OCI-LY7 (cell line): ENCODE measurements around the gene SKA1.

Experiments
- CTCF ChIP-seq: fragments of 200-600 bp; sonication (generic); conservative IDR thresholded peaks from 2 replicates; pipeline ENCODE4 v1.5.1; 2014; ENCODE audit warnings: mild to moderate bottlenecking, antibody characterized with exemption, low read length, moderate library complexity, mixed read lengths
- EZH2phosphoT487 ChIP-seq: fragments of 200-600 bp; sonication (generic); IDR thresholded peaks from 2 replicates; pipeline ENCODE4 v1.6.1; 2018; ENCODE audit warnings: low read depth, borderline replicate concordance, mild to moderate bottlenecking, mixed run types, antibody characterized with exemption, low read length, moderate library complexity, mixed read lengths

GRCh38 chr18:50340078-50340477 lies 34.8 kb upstream of the SKA1 start:
- TF ChIP-seq CTCF (peak; percentile 34), EZH2phosphoT487 (no peak)
